GM11168 (cell line): Measurements from ENCODE around the gene EVA1C.
"Not testable (repeated sequence)": the region's sequence is repeated elsewhere in the genome, so short reads cannot be mapped to it uniquely, and the experiment has no call there.

Experiments used
- in situ Hi-C: fragments of 300-500 bp; cut with MboI; formaldehyde crosslinking; loops from one replicate; pipeline ENCODE4 v1.12.0; 2022; ENCODE audit warnings: low sequenced_read_pairs; ENCODE audit not compliant: unreplicated experiment

EVA1C gene

GRCh38 chr21:32457360-32457840 lies 44.9 kb downstream of the EVA1C start:
- in situ Hi-C loops, result no loop called here

GRCh38 chr21:32457962-32458361 lies 45.5 kb downstream of the EVA1C start:
- in situ Hi-C loops, result no loop called here

GRCh38 chr21:32459972-32460371 lies 47.5 kb downstream of the EVA1C start:
- in situ Hi-C loops, result no loop called here

DNA sequence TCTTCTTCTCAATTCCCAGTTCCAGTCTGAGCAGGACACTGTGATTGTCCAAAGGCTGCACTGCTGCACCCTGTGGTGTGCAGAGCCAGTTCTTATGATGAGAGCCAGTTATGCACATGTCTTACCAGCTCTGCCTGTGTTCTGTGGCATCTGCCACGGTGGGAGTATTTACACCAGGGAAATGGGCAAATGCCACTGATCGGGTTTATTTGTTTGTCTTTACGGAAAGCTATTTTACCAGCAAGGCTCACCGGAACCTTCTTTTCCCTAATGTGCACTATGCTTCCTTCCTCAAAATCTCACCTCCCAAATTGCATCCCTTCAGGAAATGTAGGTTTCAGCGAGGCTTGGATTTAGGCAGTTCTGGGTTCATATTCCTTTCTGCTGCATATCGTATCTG lies 49.0 kb downstream of the EVA1C start:
- in situ Hi-C loops, result no loop called here

DNA sequence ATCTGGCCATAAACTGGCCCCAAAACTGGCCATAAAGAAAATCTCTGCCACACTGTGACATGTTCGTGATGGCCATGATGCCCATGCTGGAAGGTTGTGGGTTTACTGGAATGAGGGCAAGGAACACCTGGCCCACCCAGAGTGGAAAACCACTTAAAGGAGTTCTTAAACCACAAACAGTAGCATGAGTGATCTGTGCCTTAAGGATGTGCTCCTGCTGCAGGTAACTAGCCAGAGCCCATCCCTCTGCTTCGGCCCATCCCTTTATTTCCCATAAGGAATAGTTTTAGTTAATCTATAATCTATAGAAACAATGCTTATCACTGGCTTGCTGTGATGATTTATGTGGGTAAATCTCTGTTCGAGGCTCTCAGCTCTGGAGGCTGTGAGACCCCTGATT lies 50.1 kb downstream of the EVA1C start:
- in situ Hi-C loops, result not testable (repeated sequence)

GRCh38 chr21:32463367-32463766 lies 50.9 kb downstream of the EVA1C start:
- in situ Hi-C loops, result no loop called here

- in situ Hi-C loops, result no loop called here
These were observed 51.4 kb downstream of the EVA1C start for GRCh38 chr21:32463889-32464300.

- in situ Hi-C loops, result no loop called here
These were observed 54.8 kb downstream of the EVA1C start for GRCh38 chr21:32467291-32467690.

- in situ Hi-C loops, result no loop called here
These were observed 56.2 kb downstream of the EVA1C start for GRCh38 chr21:32468681-32469111.

DNA sequence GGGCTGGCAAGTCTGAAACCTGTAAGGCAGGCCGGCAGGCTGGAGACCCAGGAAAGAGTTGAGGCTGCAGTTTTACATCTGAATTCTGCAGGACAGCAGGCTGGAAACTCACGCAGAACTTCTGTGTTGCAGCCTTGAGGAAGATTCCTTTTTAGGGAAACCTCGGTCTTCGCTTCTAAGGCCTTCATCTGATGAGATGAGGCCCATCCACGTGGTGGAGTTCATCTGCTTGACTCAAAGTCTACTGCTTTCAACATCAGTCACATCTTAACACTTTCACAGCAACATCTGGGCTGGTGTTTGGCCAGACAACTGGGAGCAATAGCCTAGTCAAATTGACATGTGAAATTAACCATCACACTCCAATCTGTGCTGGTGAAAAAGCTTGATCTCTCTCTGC lies 57.1 kb downstream of the EVA1C start:
- in situ Hi-C loops, result no loop called here

DNA sequence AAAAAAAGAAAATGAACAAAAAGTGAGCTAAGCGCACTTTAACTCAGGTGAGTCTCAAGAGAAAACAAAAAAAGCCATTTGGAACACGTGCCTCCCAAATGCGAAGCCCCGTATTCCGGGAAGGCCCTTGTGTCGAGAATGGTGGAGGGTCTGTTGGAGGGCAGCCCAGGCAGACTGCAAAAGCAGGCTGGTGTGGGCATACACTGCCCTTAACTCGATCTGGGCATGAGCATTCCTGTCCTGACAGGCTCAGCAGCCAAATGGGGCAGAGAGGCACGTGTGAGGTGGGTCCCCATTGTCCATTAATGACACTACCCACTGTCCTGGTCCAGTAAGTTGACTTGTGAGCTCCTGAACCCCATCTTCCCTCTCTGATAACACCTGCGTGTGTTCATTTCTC lies 57.7 kb downstream of the EVA1C start:
- in situ Hi-C loops, result no loop called here

DNA sequence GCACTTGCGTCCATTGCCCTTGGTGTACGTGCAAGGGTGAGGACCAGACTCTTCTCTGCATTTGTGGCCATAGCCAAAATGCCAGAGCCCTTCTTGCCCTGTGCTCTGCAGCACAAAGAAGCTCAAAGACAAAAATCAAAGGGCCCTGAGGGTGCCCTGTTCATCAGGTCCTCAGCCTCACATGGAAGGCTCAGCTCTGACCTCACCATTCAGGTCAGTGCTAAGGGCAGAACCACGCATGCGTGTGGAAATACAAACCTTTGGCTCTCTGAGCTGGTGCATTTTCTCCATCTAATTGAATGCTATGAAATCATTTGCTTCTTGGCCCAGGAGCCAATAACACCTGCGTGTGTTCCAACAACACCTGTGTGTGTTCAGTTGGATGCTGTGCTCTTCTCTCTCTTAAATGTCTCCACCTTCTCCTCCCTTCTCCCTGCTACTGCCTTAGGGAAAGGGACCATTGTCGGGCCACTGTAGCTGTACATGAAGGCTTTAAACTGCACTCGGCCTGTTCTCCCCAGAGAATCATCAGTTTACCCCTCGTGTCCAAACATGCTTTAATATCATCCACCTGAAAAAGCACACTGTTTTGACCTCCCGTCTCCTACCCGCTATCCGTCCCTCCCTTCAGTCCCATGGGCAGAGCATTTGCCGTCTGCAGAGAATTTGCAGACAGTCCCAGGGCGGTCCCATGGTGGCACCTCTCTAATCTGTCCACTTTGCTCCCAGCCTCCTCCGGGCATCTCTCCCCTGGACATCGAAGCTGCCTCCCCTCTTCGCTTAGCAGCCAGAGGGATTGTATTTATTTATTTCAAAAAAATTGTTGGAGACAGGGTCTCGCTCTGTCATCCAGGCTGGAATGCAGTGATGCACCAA lies 60.6 kb downstream of the EVA1C start:
- in situ Hi-C loops, result no loop called here

DNA sequence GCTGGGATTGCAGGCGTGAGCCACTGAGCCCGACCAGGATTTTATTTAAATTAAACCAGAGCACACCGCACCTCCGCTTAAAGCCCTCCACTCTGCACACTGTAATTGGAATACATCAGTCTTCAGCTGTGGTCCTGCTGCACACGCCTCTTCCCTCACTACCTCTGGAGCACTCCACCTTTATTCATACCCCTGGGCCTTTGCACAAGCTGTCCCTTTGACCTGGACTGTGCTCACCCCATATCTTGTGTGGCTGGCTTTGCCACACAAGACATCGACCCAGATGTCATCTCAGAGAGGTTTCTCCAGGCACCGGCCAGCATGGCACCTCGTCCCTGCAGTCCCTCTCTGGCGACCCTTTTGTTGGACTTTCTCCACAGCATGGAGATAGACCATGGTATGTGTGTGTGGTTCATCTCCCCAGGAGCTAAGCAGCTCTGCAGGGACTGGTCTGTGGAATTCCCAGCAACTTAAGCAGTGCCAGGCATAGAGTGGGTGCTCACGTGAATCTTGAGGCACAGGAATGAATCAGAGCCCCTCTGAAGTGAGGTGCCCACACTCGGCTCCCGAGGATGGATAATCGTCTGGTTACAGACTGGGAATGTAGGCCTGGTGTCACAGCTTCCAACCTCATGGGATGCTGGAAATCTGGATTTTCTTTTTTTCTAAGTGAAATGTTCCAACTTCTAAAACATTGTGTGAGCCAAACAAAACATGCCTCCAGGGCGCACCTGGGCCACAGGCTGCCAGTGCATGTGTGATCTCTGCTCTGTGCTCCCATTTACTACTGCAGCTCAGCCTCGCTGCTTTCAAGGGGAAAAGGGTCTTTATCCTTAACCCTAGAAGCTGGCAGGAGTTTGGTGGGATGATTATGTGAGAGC lies 61.9 kb downstream of the EVA1C start:
- in situ Hi-C loops, result no loop called here

GRCh38 chr21:32475162-32475812 lies 62.8 kb downstream of the EVA1C start:
- in situ Hi-C loops, result no loop called here

DNA sequence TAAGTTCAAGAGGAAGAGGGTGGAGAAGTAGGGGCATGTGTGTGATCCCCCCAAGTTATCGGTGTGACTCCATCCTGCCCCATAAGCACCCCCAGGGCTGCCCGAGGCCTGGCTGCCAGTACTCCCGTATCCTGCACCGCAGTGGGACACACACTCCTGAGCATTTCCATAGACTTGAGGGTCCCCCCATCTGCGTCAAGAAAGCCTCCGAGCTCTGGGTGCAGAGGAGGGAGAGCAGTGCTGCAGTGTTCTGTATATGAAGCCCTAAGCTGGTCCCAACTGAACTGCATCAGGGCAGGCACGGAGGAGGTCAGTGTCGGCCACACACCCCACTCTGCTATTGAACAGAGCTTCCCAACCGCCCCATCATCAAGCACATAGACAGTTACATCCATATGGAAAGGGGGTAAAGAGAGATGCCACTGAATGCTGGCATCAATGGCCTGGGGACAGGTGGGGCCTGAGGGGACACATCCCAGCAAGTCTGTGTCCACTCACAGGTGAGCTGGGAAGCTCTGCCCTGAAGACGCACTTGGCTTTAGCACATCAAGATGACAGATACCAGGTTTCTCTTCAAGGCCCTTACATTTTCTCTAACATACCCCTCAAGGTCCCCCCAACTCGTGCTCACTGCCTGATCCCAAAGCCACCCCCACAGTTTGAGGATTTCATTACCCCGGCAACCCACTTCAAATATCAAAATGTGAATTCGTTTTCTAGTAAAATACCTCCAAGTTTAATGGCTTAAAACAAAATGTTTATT lies 64.3 kb downstream of the EVA1C start:
- in situ Hi-C loops, result no loop called here

DNA sequence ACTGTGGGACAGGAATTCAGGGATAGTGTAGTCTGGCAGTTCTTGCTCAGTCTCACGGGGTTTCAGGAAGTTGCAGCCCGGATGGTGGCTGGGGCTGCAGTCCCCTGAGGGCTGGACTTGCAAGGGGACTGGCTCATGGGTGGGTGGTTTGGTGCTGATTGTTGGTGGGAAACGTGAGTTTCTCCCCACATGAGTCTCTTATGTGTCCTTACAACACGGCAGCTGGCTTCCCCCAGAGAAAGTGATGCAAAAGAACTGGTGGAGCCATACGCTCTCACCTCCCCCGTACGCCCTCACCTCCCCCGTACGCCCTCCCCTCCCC lies 64.9 kb downstream of the EVA1C start:
- in situ Hi-C loops, result no loop called here

- in situ Hi-C loops, result no loop called here
These were observed 69.4 kb downstream of the EVA1C start for GRCh38 chr21:32481875-32482408.

DNA sequence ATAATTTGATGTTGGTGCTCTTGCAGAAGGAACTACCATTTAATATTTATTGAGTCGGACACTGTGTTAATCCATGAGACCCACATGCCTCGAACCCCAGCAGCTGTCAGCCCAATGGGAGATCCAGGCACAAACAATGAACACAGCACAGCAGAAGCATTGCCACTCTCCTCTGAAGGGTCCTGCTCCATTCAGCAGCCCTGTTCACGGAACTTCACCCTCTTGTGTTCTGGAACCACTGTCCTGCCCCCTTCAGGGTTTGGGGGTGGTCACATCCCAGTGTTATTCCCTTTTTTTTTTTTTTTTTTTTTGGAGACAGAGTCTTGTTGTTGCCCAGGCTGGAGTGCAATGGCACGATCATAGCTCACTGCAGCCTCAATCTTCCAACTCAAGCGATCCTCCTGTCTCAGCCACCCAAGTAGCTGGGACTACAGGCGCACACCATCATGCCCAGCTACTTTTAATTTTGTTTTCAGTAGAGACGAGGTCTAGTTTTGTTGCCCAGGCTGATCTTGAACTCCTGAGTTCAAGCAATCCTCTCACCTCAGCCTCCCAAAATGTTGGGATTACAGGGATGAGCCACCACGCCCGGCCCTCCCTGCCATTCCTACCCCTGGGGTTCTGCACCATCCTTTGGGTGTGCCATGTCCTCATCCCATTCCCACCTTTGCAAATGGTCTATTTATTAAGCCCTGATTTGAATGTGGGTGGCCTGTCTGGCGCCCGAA lies 70.2 kb downstream of the EVA1C start:
- in situ Hi-C loops, result no loop called here

DNA sequence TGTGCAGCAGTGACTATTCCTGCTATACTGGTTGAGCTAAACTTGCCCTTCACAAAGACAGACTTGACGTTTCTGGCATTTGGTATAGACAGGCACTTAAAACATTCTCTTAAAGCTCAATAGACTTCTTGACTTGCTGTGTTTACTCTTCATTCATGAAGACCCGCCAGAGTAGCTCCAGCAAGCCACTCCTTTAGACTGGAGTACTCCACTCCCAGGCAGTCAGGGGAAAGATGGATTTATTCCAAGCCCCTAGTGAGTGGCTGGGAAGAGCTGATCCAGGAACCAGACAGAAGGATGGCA lies 70.7 kb downstream of the EVA1C start:
- in situ Hi-C loops, result no loop called here
